GM18507 (cell line): ENCODE data around the gene SOX8.
"Not testable (repeated sequence)": the region's sequence is repeated elsewhere in the genome, so short reads cannot be mapped to it uniquely, and the experiment has no call there.

Source experiments
- DNase-seq: peaks from one replicate; pipeline ENCODE4 v3.0.0; 2011; ENCODE audit warnings: low read depth; ENCODE audit not compliant: insufficient read length; ENCODE audit errors: extremely low spot score
- FAIRE-seq: peaks from 2 replicates; lab custom pipeline; 2011; peaks lifted over from hg19 to GRCh38; lab: Jason Lieb, UNC

Gene SOX8

GRCh38 chr16:981695-982144, at the start of gene SOX8:
TSS of gene SOX8 (plus strand) at chr16:981770. CDS start at chr16:981923, 153 bp downstream.
- FAIRE-seq = no peak
- DNase-seq = no peak

GRCh38 chr16:932831-933330, 48.7 kb upstream of the SOX8 start:
- FAIRE-seq = no peak

GRCh38 chr16:933581-933980, 48.0 kb upstream of the SOX8 start:
- FAIRE-seq = no peak

More at GRCh38 chr16:932831-933330, 48.7 kb upstream of the SOX8 start:
- no peak for DNase-seq

GRCh38 chr16:934178-934577, 47.4 kb upstream of the SOX8 start:
- FAIRE-seq = no peak
- DNase-seq = no peak

More at GRCh38 chr16:933581-933980, 48.0 kb upstream of the SOX8 start:
- no peak for DNase-seq

- DNase-seq (no peak), FAIRE-seq (no peak)
Observed at GRCh38 chr16:935684-936083, 45.9 kb upstream of the SOX8 start.

GRCh38 chr16:937311-937710, 44.3 kb upstream of the SOX8 start:
- DNase-seq (no peak), FAIRE-seq (no peak)

- no peak for FAIRE-seq
Observed at GRCh38 chr16:937723-938122, 43.8 kb upstream of the SOX8 start.

GRCh38 chr16:938136-938535, 43.4 kb upstream of the SOX8 start:
- no peak for FAIRE-seq

More at GRCh38 chr16:937723-938122, 43.8 kb upstream of the SOX8 start:
- no peak for DNase-seq

GRCh38 chr16:938752-939151, 42.8 kb upstream of the SOX8 start:
- FAIRE-seq (no peak), DNase-seq (no peak)

More at GRCh38 chr16:938136-938535, 43.4 kb upstream of the SOX8 start:
- DNase-seq = no peak

GRCh38 chr16:939311-939710, 42.3 kb upstream of the SOX8 start:
- FAIRE-seq (no peak), DNase-seq (no peak)

GRCh38 chr16:939941-940340, 41.6 kb upstream of the SOX8 start:
- FAIRE-seq = no peak
- DNase-seq = no peak

- DNase-seq (no peak), FAIRE-seq (no peak)
Observed at GRCh38 chr16:942436-943060, 39.0 kb upstream of the SOX8 start.

- DNase-seq = no peak
- FAIRE-seq = no peak
Observed at GRCh38 chr16:943971-944370, 37.6 kb upstream of the SOX8 start.

GRCh38 chr16:945271-946047, 36.1 kb upstream of the SOX8 start:
- no peak for FAIRE-seq

GRCh38 chr16:946048-946395, 35.5 kb upstream of the SOX8 start:
- no peak for FAIRE-seq
- no peak for DNase-seq

More at GRCh38 chr16:945271-946047, 36.1 kb upstream of the SOX8 start:
- DNase-seq = no peak

GRCh38 chr16:947255-947921, 34.2 kb upstream of the SOX8 start:
- FAIRE-seq (no peak), DNase-seq (no peak)

GRCh38 chr16:947922-948303, 33.7 kb upstream of the SOX8 start:
- not testable (repeated sequence) for FAIRE-seq, DNase-seq

GRCh38 chr16:948767-949166, 32.8 kb upstream of the SOX8 start:
- not testable (repeated sequence) for DNase-seq, FAIRE-seq

- not testable (repeated sequence) for DNase-seq, FAIRE-seq
Observed at GRCh38 chr16:950733-951573, 30.6 kb upstream of the SOX8 start.
